ENCODE data around the gene GP1BB. TPM values are rescaled to one million over a fixed set of nuclear protein-coding genes. Genes with fewer than 3 reads are reported as not detected.

Gene GP1BB
- total and polyA plus RNA-seq, 2 of the 4 experiments (the other 2 are of a cell fraction) = 0.18 to 1.5 TPM

DNA sequence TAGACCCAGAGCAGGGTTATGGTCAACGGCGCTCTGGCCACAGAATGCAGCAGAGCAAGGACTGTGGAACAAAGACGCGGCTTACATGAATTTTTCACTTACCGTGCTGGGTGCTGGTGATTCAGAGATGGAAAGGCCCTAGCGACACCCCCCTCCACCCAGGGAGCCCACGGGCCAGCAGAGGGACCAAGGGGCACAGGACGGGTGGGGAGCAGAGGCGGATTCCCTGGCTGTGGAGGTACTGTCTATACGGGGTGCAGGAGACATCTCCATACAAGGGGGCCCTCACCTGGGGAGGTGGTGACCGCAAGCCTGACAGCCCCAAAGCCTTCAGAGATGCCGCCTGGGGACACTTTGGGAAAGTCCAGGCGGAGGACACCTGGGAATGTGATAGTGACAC lies 10.1 kb upstream of the GP1BB start:
- Histone ChIP-seq H4K5ac (ENCODE audit: low read depth, low read length) (no peak overlapping the region), H3K4me1 (ENCODE audit: control insufficient read depth, insufficient read depth, low read length) (peaks cover 11% of the 10 kb centered on the region), H2AK5ac (ENCODE audit: low read depth, low read length) (no peak overlapping the region), H4K20me1 (ENCODE audit: insufficient read depth, low read length) (no peaks in the 10 kb centered on the region), H2BK120ac (ENCODE audit: low read depth, low read length) (no peak overlapping the region), H3K56ac (ENCODE audit: extremely low read depth, insufficient read depth, low read length) (no peak overlapping the region), H2AFZ (replicated peaks; ENCODE audit: low read length, poor library complexity) (peak overlapping the region; percentile 90), H4K8ac (ENCODE audit: low read depth in 2 of 2, low read length in 2 of 2) (no peak overlapping the region), H3K79me1 (ENCODE audit: low read depth in 1 of 2, low read length in 2 of 2) (no peaks in the 10 kb centered on the region; a peak in 1 of 4 replicates), H3K27ac (ENCODE audit: insufficient read depth, low read length) (no peak overlapping the region), H3K9me1 (ENCODE audit: insufficient read depth, low read length) (peaks cover 3% of the 10 kb centered on the region), H3K18ac (ENCODE audit: low read depth, low read length) (no peak overlapping the region), H3K4ac (ENCODE audit: low read depth, low read length) (no peak overlapping the region), H2BK20ac (ENCODE audit: low read depth, low read length) (no peak overlapping the region), H3K4me2 (ENCODE audit: low read depth, low read length) (no peak overlapping the region), H2BK15ac (ENCODE audit: low read depth, low read length) (no peak overlapping the region), H2AK9ac (replicated peaks; ENCODE audit: low read depth, low read length, poor library complexity) (no peak overlapping the region), H3K23ac (ENCODE audit: low read depth, low read length) (no peak overlapping the region), H3K14ac (replicated peaks; ENCODE audit: low read depth, low read length) (no peak overlapping the region), H3K27me3 (ENCODE audit: control insufficient read depth, insufficient read depth, low read length) (peaks cover 32% of the 10 kb centered on the region), H3K9ac (ENCODE audit: low read depth, low read length) (no peak overlapping the region), H2BK5ac (ENCODE audit: low read depth, low read length, poor library complexity, severe bottlenecking) (no peak overlapping the region), H4K91ac (ENCODE audit: insufficient read depth, low read depth, low read length) (no peak overlapping the region), H3K4me3 (ENCODE audit: insufficient read depth, low read depth, low read length) (no peak overlapping the region), H3K36me3 (ENCODE audit: control insufficient read depth, insufficient read depth, low read length) (no peaks in the 10 kb centered on the region), H3K9me3 (ENCODE audit: control insufficient read depth, insufficient read depth, low read length) (no peaks in the 10 kb centered on the region)
- ChIA-PET CTCF (no interaction called here), POLR2A (ENCODE audit: unreplicated experiment) (no interaction called here)
- intact Hi-C loops (cut with micrococcal nuclease) (no loop called here), in situ Hi-C loops (cut with MboI; ENCODE audit: low sequenced_read_pairs) (no loop called here), dilution Hi-C loops (cut with HindIII; ENCODE audit: low sequenced_read_pairs, unreplicated experiment) (no loop called here)
- TF ChIP-seq MXI1 (IDR thresholded peaks at IDR 0.05; ENCODE audit: borderline replicate concordance, low read depth, low read length) = no peak
- DNase-seq (no peak), ATAC-seq (ENCODE audit: low read depth) (no peak)
- 100% methylated on average over 1 of the region's 13 CpGs; no CpG with 5 or more reads in 1 of the 2 experiments for WGBS, 2 experiments (ENCODE audit: extremely low coverage in 2 of 2, insufficient read length in 1 of 2)
- BruUV-seq (replicated peaks) = no TSS peak

Measured in IMR-90 (cell line).